Heart right ventricle (tissue), 16 donors: Measurements from ENCODE around the gene PPP1R27. TPM values are rescaled to one million over a fixed set of nuclear protein-coding genes. Genes with fewer than 3 reads are reported as not detected.
A peak's percentile ranks its signal among the peaks of the same experiment; 100 is the strongest.

ENCODE experiments used
- ATAC-seq, 8 donors: fragments of 200-7000 bp; cut with Tn5 transposase; one replicate each; pipeline ENCODE4 v1.9.1; 2020; ENCODE audit warnings: mild to moderate bottlenecking in 8 of 8, moderate library complexity in 8 of 8, moderate number of reproducible peaks in 1 of 8
- DNase-seq, 2 donors: peaks; one replicate each; pipeline ENCODE4 v3.0.0-alpha.2; 2020
- H3K27ac ChIP-seq, 10 donors: fragments of 200-600 bp; sonication (generic) in 2 of 10; one replicate each; pipeline versions ENCODE4 v1.5.0 to v1.8.0; 2020 to 2022; ENCODE audit warnings: mild to moderate bottlenecking in 3 of 10
- H3K27me3 ChIP-seq, 7 donors: fragments of 200-600 bp; one replicate each; pipeline ENCODE4 v1.8.0; 2021 to 2022; ENCODE audit warnings: mild to moderate bottlenecking in 2 of 7
- H3K36me3 ChIP-seq, 9 donors: fragments of 200-600 bp; sonication (generic) in 1 of 9; one replicate each; pipeline versions ENCODE4 v1.5.0 to v1.8.0; 2020 to 2022; ENCODE audit warnings: mild to moderate bottlenecking in 2 of 9
- H3K4me1 ChIP-seq, 9 donors: fragments of 200-600 bp; sonication (generic) in 1 of 9; one replicate each; pipeline versions ENCODE4 v1.5.0 to v1.8.0; 2020 to 2022; ENCODE audit warnings: mild to moderate bottlenecking in 4 of 9
- H3K4me3 ChIP-seq, 10 donors: fragments of 200-600 bp; sonication (generic) in 2 of 10; one replicate each; pipeline versions ENCODE4 v1.5.0 to v1.8.0; 2020 to 2022; ENCODE audit warnings: mild to moderate bottlenecking in 7 of 10, moderate library complexity in 2 of 10
- H3K9me3 ChIP-seq, 11 donors: fragments of 200-600 bp in 10 of 11; sonication (generic) in 2 of 11; one replicate each; pipeline versions ENCODE4 v1.5.0 to v1.8.0; 2013 to 2022; ENCODE audit warnings: mild to moderate bottlenecking in 2 of 11, control low read depth in 1 of 11, moderate library complexity in 1 of 11
- WGBS, 2 donors: extraction: QIAGEN DNeasy Blood & Tissue Kit; methylation state at CpG; one replicate each; pipeline ENCODE4 v1.1.7; 2013; ENCODE audit warnings: inconsistent platforms in 1 of 2; 5-methylcytosine and 5-hydroxymethylcytosine counted together
- intact Hi-C, 10 donors: fragments of 100-400 bp; cut with DNase I; formaldehyde crosslinking; loops; one replicate each; pipeline versions ENCODE4 v1.11.1 to v1.14.2; 2022
- long read RNA-seq, 3 donors: library from polyadenylated mRNA; unstranded; transcript quantifications; one replicate each; pipeline ENCODE4 v2.0.0, GENCODE V29; 2020 to 2021
- polyA plus RNA-seq, 2 donors: library from polyadenylated mRNA; stranded (reverse); fragments of 200-250 nt; gene quantifications; one replicate each; pipeline ENCODE4 v1.2.3, GENCODE V29; 2013
- total RNA-seq, 10 donors: library from RNA; stranded (reverse); fragmentation: NEBNext Ultra II Directional in 3 of 10; extraction: Animal tissue kit (Norgen Biotek cat#: 25700) in 3 of 10; gene quantifications; one replicate each; pipeline versions ENCODE4 v1.2.1 to v1.2.4, GENCODE V29; 2021 to 2023
- TF ChIP-seq, protein P1 (sequence below), 9 donors: fragments of 200-600 bp; sonication (generic) in 2 of 9; IDR thresholded peaks; one replicate each; pipeline versions ENCODE4 v1.5.0 to v1.8.0; 2021 to 2022; ENCODE audit warnings: antibody characterized with exemption in 9 of 9, mild to moderate bottlenecking in 5 of 9, moderate library complexity in 1 of 9
- donor health status: Arrhythmogenic right ventricular cardiomyopathy.
- donor health status: ischemic (EF 13 %, LVEDD 7.1; RV severe dilation, severe dysfunction).
- donor health status: healthy with polysubstance abuse.
- donor health status: DM: no; HTN: yes; CAD: no.
- donor health status: DM: no; HTN: no; CAD: no.
- donor health status: ischemic (EF 25% LVEDD 6.9; RV normal size, moderate dysfunction).
- donor health status: ischemic (EF 25% LVEDD 5.7; RV mildly dilated, moderate dysfunction).
- donor health status: healthy.
- donor health status: DM: yes; HTN: yes; CAD: no.
- donor health status: Ischemic cardiomyopathy.
- donor health status: ischemic (EF 35%, LVEDD 5.7; RV mildly dilated, moderate dysfunction).
- donor health status: nonischemic (EF 11% LVEDD 7.7; RV severe dilation, severe dysfunction).
- donor health status: DM: yes; HTN: yes; CAD: no.
- donor health status: PGD.
- donor health status: ischemic (EF 29% LVEDD 5.4; RV normal size, mild dysfunction).
- donor health status: nonischemic (EF 23%, LVEDD 6.1; RV moderate dilation, normal function).

The PPP1R27 gene, protein sequence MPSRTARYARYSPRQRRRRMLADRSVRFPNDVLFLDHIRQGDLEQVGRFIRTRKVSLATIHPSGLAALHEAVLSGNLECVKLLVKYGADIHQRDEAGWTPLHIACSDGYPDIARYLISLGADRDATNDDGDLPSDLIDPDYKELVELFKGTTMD
- total RNA-seq (under 1 TPM in 1 of 10 donors, not detected in 9; 0.31 TPM), polyA plus RNA-seq (under 1 TPM in 1 of 2 donors, not detected in 1; 0.14 TPM)
- long read RNA-seq, donor 1, result 0 reads
- long read RNA-seq, donor 2, result 0 reads
- long read RNA-seq, donor 3, result 0 reads

DNA sequence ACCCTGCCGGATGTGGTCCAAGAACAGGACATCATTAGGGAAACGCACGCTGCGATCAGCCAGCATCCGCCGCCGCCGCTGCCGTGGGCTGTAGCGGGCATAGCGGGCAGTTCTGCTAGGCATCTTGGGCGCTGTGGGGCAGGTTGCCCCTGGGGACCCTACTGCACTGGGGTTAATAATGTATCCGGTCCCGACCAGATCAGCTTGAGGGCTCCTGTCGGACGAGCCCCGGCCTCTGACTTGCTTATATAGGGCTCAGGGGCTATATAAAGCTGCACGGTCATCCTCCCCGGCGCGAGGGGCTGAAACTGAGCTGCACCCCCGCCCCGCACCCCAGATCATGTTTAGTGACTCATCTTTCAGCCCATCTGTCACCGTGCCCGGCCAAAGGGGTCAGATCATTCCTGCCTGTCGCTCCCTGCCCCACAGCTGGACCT lies at the start of gene PPP1R27:
Gene PPP1R27 (minus strand): TSS at position 220 of the 437 bp plus-strand sequence. CDS start 97 bp downstream, at position 123.
- ATAC-seq (no peak), DNase-seq (peak in 1 of 2 donors; percentile 10)
- intact Hi-C loops, result loop anchor here in 1 of 10 donors (5.0 kb wide), 1 partner anchor 37 kb away; the partner anchor contains the start of gene ARHGDIA
- Histone ChIP-seq H3K27me3 (no peaks in the 10 kb centered on the region), H3K4me3 (peak within 1 kb of the TSS in 9 of 10 donors; percentile 60 to 94 (median 88)), H3K9me3 (no peaks in the 10 kb centered on the region), H3K4me1 (peaks cover 12 to 37% (median 26%) of the 10 kb centered on the region in 9 donors), H3K36me3 (peaks cover 0 to 5% (median 0%) of the 10 kb centered on the region in 9 donors), H3K27ac (peak within 1 kb of the TSS in 9 of 10 donors; percentile 89 to 99 (median 94))
- TF ChIP-seq, protein P1, sequence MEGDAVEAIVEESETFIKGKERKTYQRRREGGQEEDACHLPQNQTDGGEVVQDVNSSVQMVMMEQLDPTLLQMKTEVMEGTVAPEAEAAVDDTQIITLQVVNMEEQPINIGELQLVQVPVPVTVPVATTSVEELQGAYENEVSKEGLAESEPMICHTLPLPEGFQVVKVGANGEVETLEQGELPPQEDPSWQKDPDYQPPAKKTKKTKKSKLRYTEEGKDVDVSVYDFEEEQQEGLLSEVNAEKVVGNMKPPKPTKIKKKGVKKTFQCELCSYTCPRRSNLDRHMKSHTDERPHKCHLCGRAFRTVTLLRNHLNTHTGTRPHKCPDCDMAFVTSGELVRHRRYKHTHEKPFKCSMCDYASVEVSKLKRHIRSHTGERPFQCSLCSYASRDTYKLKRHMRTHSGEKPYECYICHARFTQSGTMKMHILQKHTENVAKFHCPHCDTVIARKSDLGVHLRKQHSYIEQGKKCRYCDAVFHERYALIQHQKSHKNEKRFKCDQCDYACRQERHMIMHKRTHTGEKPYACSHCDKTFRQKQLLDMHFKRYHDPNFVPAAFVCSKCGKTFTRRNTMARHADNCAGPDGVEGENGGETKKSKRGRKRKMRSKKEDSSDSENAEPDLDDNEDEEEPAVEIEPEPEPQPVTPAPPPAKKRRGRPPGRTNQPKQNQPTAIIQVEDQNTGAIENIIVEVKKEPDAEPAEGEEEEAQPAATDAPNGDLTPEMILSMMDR (IDR thresholded peaks at IDR 0.05), result no peak
- WGBS, 2 donors, result 90 to 93% methylated on average over 26 of the region's 26 CpGs

DNA sequence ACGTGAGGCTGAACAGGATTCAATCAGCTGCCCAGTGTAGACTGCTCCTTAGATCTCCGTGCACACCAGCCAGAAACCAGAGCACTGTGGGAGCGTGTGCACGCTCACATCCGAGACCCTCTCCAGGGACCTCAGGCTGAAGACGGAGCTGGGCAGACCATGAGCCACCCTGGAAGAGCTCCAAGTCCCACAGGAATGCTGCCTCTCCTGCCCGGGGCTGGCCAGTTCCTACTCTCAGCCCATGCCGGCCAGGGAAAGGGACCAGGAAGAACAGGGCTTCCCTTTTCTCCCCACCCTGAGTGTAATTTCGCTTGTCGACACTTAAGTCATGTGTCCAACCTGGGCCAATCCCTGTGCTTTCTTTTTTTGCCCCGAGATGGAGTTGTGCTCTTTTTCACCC lies 49.7 kb upstream of the PPP1R27 start:
- TF ChIP-seq, protein P1 (IDR thresholded peaks at IDR 0.05), result no peak
- DNase-seq (peak in 1 of 2 donors; percentile 5), ATAC-seq (peak in 6 of 8 donors; percentile 21 to 50 (median 40))
- peaks cover 0 to 100% (median 23%) of the 10 kb centered on the region in 9 donors for H3K36me3 ChIP-seq
- H3K27me3 ChIP-seq, result no peaks in the 10 kb centered on the region
- no peak overlapping the region for H3K4me3 ChIP-seq
- WGBS, 2 donors, result 31 to 42% methylated on average over 10 to 11 of the region's 11 CpGs
- no peaks in the 10 kb centered on the region for H3K9me3 ChIP-seq
- intact Hi-C loops, result no loop called here
- no peak overlapping the region for H3K27ac ChIP-seq
- peaks cover 0 to 27% (median 2%) of the 10 kb centered on the region in 9 donors for H3K4me1 ChIP-seq

DNA sequence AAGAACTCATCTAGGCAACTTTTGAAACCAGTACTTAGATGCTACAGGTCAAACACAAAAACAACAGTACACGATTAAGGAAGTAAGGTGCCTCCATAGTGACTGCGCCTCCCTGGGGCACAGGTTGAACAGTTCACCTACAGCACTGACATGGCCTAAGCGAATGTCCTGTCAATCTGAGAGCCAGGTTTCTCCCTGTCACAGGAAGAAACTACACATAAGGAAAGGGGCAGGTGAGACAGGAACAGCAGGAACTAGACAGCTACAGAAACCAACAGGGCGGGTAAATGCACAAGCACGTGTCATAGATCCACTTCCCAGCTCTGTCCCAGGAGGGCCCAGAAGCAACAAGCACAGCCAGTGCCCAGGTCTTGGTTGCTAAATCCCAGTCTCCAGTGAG lies 44.3 kb upstream of the PPP1R27 start:
- TF ChIP-seq, protein P1 (IDR thresholded peaks at IDR 0.05), result no peak
- ATAC-seq (no peak), DNase-seq (no peak)
- Histone ChIP-seq H3K27me3 (no peaks in the 10 kb centered on the region), H3K27ac (no peak overlapping the region), H3K4me1 (no peaks in the 10 kb centered on the region), H3K36me3 (peaks cover 0 to 70% (median 10%) of the 10 kb centered on the region in 9 donors), H3K9me3 (no peaks in the 10 kb centered on the region), H3K4me3 (no peak overlapping the region)
- 87 to 91% methylated on average over 5 of the region's 5 CpGs for WGBS, 2 donors
- intact Hi-C loops, result loop anchor here in 1 of 10 donors (5.0 kb wide), 1 partner anchor 43 kb away; no protein-coding TSS in a partner anchor

DNA sequence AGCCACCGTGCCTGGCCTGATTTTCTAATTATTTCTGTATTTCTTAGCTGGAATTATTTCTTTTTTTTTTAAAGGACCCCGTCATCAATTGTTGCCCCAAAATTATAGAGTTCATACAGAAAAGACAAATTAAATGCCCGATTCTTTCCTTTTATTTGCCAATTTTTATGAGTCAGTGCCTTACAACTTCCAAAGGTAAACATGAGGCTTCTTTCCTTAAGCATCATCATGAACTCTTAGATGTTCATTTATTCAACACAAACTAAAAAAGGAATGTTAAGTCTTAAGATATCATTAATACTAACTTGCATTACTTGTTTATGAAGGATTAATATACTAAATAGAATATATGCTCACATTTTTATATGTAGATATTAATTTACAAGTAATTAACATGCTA lies 43.4 kb upstream of the PPP1R27 start:
- DNase-seq (no peak), ATAC-seq (no peak)
- Histone ChIP-seq H3K27me3 (no peaks in the 10 kb centered on the region), H3K9me3 (no peaks in the 10 kb centered on the region), H3K27ac (no peak overlapping the region), H3K4me1 (peaks cover 0 to 2% (median 0%) of the 10 kb centered on the region in 9 donors), H3K36me3 (peaks cover 0 to 62% (median 10%) of the 10 kb centered on the region in 9 donors), H3K4me3 (no peak overlapping the region)
- intact Hi-C loops, result loop anchor here in 1 of 10 donors (5.0 kb wide), 1 partner anchor 44 kb away; no protein-coding TSS in a partner anchor
- TF ChIP-seq, protein P1 (IDR thresholded peaks at IDR 0.05), result no peak
- 94 to 97% methylated on average over 3 of the region's 3 CpGs for WGBS, 2 donors
